ENCODE results near the gene KIF20B. TPM values are rescaled to one million over a fixed set of nuclear protein-coding genes. Genes with fewer than 3 reads are reported as not detected.

KIF20B gene
- total and polyA plus RNA-seq, 2 of the 13 experiments (the other 11 are each of a cell fraction or from before 2014, with no cell fraction given), result 3.5 to 38.6 TPM

DNA sequence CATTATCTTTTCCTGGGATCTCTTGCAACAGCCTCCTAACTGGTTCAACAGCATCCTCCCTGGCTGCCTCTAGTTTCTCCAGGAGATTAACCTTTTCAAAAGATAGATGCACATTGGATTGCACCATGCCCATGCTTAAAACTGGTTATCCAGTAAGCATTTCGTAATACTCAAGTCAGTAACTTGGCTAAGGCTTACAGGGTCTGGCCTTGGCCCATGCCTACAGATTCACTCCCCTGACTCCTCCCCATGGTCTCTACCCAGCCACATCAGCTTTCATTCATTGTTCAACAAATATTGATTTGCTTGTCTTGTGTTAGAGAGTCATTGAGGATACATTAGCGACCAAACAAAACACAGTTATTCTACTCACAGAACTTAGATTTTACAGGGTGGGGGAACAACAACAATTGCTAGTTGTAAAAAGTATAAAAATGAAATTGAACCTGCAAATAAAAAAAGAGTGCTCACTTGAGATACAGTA is 1.8 kb upstream of the KIF20B start (continued):
- TF ChIP-seq GFI1 (CRISPR knock-in tag; IDR thresholded peaks at IDR 0.05; ENCODE audit: borderline replicate concordance) (peak; percentile 85), ZNF350 (CRISPR knock-in tag; IDR thresholded peaks at IDR 0.05; ENCODE audit: borderline replicate concordance, low read depth) (no peak), RCOR2 (CRISPR knock-in tag; IDR thresholded peaks at IDR 0.05) (peak; percentile 93), PPARG (CRISPR knock-in tag; conservative IDR thresholded peaks at IDR 0.05) (peak; percentile 84), MYNN (CRISPR knock-in tag; IDR thresholded peaks at IDR 0.05; ENCODE audit: low read depth) (no peak), PHF5A (CRISPR knock-in tag; IDR thresholded peaks at IDR 0.05; ENCODE audit: low read depth, unreplicated experiment) (peak; percentile 62), TBX2 (CRISPR knock-in tag; IDR thresholded peaks at IDR 0.05; ENCODE audit: borderline replicate concordance) (peak; percentile 76), SETDB1 (CRISPR knock-in tag; IDR thresholded peaks at IDR 0.05; ENCODE audit: borderline replicate concordance) (no peak), ZNF724P (CRISPR knock-in tag; IDR thresholded peaks at IDR 0.05; ENCODE audit: borderline replicate concordance) (no peak), CREM (IDR thresholded peaks at IDR 0.05) (peak; percentile 65; the same call in 1 of the 2 replicates), CREM (CRISPR knock-in tag; IDR thresholded peaks at IDR 0.05) (no peak), RBAK (CRISPR knock-in tag; IDR thresholded peaks at IDR 0.05) (no peak), DPF2 (CRISPR knock-in tag; IDR thresholded peaks at IDR 0.05; ENCODE audit: borderline replicate concordance, low read depth) (peak; percentile 58; the same call in 1 of the 2 replicates), ZNF674 (CRISPR knock-in tag; IDR thresholded peaks at IDR 0.05; ENCODE audit: low read depth) (no peak), KLF6 (CRISPR knock-in tag; IDR thresholded peaks at IDR 0.05) (peak; percentile 60)
- TF ChIP-seq, protein P1, sequence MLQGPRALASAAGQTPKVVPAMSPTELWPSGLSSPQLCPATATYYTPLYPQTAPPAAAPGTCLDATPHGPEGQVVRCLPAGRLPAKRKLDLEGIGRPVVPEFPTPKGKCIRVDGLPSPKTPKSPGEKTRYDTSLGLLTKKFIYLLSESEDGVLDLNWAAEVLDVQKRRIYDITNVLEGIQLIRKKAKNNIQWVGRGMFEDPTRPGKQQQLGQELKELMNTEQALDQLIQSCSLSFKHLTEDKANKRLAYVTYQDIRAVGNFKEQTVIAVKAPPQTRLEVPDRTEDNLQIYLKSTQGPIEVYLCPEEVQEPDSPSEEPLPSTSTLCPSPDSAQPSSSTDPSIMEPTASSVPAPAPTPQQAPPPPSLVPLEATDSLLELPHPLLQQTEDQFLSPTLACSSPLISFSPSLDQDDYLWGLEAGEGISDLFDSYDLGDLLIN (CRISPR knock-in tag; IDR thresholded peaks at IDR 0.05; ENCODE audit: borderline replicate concordance), result no peak
- TF ChIP-seq, protein P2, sequence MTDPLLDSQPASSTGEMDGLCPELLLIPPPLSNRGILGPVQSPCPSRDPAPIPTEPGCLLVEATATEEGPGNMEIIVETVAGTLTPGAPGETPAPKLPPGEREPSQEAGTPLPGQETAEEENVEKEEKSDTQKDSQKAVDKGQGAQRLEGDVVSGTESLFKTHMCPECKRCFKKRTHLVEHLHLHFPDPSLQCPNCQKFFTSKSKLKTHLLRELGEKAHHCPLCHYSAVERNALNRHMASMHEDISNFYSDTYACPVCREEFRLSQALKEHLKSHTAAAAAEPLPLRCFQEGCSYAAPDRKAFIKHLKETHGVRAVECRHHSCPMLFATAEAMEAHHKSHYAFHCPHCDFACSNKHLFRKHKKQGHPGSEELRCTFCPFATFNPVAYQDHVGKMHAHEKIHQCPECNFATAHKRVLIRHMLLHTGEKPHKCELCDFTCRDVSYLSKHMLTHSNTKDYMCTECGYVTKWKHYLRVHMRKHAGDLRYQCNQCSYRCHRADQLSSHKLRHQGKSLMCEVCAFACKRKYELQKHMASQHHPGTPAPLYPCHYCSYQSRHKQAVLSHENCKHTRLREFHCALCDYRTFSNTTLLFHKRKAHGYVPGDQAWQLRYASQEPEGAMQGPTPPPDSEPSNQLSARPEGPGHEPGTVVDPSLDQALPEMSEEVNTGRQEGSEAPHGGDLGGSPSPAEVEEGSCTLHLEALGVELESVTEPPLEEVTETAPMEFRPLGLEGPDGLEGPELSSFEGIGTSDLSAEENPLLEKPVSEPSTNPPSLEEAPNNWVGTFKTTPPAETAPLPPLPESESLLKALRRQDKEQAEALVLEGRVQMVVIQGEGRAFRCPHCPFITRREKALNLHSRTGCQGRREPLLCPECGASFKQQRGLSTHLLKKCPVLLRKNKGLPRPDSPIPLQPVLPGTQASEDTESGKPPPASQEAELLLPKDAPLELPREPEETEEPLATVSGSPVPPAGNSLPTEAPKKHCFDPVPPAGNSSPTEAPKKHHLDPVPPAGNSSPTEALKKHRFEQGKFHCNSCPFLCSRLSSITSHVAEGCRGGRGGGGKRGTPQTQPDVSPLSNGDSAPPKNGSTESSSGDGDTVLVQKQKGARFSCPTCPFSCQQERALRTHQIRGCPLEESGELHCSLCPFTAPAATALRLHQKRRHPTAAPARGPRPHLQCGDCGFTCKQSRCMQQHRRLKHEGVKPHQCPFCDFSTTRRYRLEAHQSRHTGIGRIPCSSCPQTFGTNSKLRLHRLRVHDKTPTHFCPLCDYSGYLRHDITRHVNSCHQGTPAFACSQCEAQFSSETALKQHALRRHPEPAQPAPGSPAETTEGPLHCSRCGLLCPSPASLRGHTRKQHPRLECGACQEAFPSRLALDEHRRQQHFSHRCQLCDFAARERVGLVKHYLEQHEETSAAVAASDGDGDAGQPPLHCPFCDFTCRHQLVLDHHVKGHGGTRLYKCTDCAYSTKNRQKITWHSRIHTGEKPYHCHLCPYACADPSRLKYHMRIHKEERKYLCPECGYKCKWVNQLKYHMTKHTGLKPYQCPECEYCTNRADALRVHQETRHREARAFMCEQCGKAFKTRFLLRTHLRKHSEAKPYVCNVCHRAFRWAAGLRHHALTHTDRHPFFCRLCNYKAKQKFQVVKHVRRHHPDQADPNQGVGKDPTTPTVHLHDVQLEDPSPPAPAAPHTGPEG (CRISPR knock-in tag; IDR thresholded peaks at IDR 0.05), result no peak
- TF ChIP-seq, protein P3, sequence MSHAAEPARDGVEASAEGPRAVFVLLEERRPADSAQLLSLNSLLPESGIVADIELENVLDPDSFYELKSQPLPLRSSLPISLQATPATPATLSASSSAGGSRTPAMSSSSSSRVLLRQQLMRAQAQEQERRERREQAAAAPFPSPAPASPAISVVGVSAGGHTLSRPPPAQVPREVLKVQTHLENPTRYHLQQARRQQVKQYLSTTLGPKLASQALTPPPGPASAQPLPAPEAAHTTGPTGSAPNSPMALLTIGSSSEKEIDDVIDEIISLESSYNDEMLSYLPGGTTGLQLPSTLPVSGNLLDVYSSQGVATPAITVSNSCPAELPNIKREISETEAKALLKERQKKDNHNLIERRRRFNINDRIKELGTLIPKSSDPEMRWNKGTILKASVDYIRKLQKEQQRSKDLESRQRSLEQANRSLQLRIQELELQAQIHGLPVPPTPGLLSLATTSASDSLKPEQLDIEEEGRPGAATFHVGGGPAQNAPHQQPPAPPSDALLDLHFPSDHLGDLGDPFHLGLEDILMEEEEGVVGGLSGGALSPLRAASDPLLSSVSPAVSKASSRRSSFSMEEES (CRISPR knock-in tag; IDR thresholded peaks at IDR 0.05), result peak; percentile 25; the same call in 1 of the 2 replicates
- TF ChIP-seq, protein P4, sequence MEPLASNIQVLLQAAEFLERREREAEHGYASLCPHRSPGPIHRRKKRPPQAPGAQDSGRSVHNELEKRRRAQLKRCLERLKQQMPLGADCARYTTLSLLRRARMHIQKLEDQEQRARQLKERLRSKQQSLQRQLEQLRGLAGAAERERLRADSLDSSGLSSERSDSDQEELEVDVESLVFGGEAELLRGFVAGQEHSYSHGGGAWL (CRISPR knock-in tag; IDR thresholded peaks at IDR 0.05), result no peak
